ENCODE measurements around the gene CAMTA1.

CAMTA1 gene

DNA sequence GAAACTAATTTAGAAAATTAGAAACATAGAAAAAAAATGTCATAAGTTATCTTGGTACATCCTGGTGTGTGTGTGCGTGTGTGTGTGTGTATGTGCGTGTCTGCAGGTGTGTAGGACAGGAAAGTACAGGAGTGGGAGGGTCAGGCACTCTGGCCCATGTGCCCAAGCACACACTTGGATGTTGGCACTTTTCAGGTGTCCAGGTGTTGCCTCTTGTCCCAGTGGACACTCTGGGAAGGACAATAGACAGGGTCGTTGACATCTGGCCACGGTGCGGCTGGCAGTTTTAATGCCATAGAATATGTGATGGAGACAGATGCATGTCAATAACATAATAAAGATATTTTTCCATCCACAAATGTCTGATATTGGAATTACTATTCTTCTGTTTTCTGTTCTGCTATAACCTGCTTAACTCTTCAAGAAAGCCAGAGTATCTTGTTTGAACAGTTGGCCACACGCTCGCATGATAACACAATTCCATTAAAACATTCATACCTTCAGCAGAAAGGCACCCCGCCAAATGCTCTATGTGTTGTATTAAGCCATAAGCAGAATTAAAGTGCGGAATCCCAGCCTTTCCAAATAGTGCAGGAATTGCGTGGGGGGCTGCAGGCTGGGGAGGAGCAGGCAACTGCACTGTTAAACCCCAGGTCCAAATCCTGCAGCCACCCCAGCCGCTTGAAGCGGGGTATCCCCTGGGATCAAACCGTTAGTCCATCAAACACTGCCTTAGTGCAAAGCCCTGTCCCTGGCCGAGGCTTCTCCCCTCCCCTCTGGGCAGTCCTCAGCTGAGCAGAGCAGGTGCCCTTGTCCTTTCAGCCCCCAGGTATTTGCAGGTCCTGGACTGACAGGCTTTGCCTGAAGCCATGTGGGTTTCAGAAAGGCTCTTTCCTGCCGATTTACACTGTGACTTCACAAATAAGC is 390.0 kb downstream of the CAMTA1 start:
- DNase-seq: no peak

GRCh38 chr1:7177021-7177420 is 391.8 kb downstream of the CAMTA1 start:
- no peak for DNase-seq

DNA sequence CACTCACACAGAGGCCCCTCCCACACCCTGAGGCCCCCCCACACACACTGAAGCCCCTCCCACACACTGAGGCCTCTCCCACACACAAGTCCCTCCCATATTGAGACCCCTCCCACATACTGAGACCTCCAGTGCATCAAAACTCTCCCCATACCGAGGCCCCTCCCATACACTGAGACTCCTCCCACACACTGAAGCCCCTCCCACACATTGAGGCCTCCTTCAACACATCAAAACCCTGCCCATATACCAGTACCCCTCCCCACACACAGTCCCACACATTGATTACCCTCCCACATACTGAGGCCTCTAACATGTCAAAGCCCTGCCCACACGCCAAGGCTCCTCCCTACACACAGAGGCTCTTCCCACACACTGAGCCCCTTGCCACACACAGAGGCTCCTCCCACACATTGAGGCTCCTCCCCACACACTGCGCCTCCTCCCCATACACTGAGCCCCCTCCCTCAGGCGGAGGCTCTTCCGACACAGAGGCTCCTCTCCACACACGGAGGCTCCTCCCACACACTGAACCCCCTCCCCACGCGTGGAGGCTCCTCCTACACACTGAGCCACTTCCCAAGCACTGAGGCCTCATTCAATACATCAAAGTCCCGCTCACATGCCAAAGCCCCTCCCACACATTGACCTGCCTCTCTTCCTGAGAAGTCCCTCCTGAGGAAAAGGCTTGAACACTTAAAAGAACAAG is 392.3 kb downstream of the CAMTA1 start:
- DNase-seq: no peak

DNA sequence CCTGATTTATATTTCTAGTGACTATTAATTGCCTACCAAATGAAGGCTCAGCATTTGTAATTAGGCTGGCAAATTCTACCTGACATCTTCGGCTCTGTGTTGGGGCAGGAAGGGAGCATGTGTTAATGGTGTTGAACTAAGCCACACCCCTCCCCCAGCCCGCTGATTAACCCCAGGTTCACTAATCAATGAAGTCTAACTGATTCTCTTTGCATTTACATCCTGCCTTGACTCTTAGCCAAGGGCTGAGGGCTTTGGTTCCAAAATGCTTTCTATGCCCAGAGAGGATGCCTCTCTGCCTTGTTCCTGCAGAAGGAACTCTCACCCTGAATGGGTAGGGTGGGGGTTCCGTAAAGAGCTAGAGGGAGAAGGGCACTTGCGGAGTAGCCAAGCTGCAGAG is 393.1 kb downstream of the CAMTA1 start:
- no peak for DNase-seq

- DNase-seq: no peak
Observed at GRCh38 chr1:7178741-7179140, 393.5 kb downstream of the CAMTA1 start.

DNA sequence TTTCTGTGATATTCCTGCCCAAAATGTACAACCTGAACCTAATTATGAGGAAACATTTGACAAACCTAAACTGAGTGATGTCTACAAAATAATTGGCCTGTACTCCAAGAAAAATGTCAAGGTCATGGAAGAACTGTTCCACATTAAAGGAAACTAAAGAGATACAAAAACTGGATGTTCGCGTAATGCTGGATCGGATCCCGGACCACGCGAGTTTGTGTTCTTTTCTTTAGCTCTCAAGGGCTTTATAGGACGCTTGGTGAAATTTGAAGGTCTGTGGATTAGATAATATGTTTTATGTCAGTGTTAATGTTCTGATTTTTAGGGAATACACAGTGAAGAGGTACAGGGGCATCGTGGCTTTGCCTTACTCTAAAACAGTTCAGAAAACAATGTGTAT is 400.5 kb downstream of the CAMTA1 start:
- no peak for DNase-seq

DNA sequence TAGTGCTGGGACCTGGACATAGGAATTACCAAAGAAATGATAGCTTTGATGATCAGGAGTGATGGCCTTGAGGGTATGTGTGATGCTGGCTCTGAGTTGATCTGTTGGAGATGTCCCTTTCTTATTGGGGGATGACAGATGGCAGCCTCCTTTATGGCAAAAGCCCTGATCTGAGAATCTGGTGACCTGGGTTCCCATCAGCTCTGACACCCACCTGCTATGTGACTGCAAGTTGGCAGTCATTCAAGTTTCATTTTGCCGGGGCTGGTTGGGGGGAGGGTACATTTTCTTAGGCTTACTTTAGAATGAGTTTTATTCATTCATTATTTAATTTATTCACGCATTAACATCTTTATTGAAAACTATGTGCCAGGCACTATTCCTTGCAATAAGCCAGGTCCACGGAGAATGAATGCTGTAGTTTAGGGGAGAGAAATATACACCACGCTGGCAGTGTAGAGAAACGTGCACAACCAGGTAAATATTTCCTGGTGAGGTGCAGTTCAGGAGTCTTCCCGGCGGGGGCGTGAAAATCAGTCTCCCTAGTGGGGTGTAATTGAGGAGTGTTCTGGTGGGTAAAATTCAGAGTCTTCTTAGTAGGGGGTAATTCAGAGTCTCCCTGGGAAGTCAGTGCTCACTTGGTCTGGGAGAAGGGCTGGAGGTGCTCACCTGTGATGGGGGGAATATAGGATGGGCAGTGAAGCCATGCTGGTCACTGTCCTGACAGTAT is 401.3 kb downstream of the CAMTA1 start:
- no peak for DNase-seq

DNA sequence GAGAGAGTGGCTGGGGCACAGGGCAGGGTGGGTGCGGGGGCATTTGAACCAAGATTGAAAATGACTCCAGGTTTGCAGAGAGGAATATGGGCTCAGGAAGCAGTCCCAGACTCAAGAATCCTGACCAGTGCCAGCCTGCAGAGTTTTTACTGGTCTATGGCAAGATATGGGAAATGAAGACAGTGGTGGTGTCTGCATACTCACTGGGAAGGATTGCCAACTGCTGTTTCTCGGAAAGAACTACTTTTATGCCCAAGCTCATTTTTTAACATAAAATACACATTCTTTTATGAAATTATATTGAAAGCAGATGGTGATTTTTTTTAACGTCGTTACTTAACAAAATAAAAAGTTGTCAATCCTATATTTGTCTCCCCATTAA is 401.8 kb downstream of the CAMTA1 start:
- no peak for DNase-seq

DNA sequence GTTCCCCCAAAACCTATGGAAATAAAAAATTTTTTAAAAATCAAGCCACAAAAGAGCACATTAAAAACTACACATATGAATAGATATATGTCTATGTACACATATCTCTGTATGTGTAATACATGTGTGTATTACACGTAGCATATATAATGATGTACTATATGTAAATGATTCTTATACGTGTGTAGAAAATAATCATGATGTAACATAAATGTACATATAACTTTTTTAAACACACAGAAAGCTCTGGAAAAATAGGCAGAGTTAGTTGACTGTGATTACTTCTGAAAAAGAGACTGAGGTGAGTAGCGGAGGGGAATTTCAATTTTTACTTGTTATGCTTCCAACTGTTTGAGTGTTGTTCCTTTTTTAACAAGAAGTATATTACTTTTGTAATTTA is 405.0 kb downstream of the CAMTA1 start:
- no peak for DNase-seq

DNA sequence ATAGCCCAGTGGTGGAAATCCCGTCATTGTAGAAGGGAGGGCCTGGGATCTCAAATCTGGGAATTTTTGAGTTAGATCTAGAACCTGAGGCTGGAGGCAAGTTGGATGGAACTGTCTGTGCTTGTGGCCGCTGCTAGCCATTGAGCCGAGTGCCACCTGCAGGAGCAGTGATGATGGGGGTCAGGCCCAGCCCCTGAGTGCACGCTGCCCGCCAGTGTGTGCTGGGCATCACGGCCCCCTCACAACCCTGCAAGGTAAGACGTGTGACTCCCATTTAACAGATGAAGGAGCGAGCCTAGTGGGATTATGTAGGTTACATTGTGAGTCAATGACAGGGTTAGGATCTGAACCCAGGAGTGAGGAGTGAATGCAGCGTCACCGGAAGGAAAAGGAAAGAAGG is 407.2 kb downstream of the CAMTA1 start:
- no peak for DNase-seq

- no peak for DNase-seq
Observed at GRCh38 chr1:7196036-7196911, 411.0 kb downstream of the CAMTA1 start.

DNA sequence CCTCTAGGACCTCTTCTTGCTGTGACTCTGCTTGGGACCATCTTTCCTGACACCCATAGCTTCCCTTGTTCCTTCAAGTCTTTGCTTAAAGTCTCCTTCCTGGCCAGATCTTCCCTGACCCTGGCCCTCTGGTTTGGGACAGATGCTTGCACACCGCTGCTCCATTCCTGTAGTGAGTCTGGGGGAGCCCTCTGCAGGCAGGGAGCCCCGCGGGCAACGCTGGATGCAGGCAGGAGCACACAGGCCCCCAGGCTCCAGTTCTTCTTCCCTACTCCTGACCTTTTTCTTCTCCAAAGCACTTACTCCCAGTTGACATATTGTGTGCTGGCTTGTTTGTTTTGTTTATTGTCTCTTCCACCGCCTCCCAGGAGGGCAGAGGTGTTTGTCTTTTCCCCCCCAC is 413.4 kb downstream of the CAMTA1 start:
- no peak for DNase-seq

GRCh38 chr1:7199077-7199779 is 414.0 kb downstream of the CAMTA1 start:
- DNase-seq: no peak

DNA sequence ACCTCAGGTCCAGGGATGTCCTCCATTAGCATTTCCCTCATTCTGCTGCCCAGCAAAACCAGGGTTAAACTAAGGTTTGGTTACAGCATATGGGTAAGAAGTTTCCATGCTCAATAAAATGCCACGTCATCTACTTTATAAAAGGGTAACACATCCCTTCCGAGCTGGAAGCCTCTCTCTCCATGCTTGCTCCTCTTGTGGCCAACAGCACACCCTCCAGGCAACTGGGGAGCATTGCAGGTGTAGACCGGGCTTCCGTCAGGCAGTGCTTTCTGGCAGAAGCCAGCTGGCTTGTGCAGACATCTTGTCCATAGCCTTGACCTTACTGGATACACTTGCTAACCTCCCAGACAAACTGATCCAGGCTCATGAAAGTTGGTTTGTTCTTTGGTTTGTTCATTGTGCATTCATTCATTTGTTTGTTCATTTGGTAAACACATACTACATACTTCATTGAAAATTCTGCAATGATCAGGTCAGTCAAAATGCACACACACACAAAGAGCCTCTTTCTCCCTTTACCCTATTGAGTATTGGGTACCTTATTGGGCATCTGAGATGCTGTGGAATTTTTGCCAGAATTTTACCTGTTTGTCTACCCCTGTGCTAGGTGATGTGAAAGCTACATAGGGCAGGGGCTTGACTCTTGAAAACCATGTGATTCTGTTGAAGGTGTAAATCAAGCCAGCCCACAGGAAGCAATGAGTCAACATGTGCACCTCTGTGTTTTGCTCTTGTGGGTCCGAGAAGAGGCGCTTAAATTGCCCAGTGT is 422.8 kb downstream of the CAMTA1 start:
- DNase-seq: no peak

GRCh38 chr1:7208647-7209180 is 423.5 kb downstream of the CAMTA1 start:
- no peak for DNase-seq

GRCh38 chr1:7209336-7209735 is 424.1 kb downstream of the CAMTA1 start:
- no peak for DNase-seq

DNA sequence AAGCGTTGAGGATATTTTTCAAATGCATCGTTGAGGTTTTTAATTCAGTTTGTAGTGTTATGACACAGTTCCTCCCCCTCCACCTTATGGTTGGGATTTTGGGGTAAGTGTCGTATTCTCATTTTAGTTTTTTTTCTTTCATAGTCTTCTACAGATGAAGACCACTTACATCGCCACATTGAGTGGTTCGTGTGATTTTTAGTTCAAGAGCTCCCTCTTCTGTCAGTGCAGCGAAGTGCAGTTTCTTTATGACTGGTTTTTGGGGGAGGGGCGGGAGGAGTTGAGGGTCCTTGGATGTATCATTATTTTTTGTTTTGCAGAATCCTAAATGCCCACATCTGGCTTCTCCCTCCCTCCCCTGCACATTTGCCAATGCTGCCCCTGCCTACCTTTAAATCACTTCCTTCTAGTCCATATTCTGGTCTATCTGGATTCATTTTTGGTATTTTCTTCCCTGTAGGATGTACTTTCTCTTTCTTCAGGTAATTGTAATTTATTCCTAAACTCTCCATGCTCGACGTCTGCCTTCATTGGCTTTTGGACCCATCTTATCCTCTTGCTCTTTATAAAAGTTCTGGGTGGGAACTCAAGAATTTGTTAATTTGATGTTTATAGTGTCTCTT is 433.1 kb downstream of the CAMTA1 start:
- no peak for DNase-seq

DNA sequence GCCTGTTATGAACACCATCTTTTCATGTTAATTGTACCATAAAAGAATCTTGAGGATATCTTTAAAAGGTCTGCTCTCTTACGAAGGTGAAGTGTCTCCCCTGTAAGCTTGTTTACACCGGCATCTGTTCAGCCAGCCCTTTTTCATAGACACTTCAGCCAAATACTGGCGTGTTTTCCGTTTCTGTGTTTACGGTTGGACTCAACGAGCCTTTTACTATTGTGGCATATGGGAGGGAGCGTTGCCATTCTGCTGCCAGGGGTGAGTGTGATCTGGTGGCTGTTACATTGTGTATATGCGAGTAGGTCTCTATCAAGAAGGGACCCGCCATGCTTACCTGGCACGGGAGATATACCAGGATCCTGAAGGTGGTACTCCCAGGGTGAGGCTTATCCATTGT is 433.8 kb downstream of the CAMTA1 start:
- DNase-seq: no peak

DNA sequence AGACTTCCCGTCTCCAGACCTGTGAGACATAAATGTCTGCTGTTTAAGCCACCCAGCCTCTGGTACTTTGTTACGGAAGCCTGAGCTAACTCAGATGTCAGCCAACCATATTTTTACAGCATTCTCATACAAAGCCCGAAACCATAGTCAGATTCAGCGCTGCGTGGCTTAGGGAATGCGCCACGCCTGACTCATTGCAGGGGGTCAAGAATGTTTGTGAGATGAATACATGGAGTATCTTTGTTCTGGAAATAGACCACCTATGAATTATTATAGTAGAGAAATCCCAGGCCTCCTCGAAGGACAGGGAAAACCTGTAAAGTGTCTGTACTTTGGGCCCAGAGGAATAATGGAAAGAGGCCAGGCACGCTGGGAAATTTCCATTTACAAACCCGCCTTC is 434.8 kb downstream of the CAMTA1 start:
- DNase-seq: no peak

DNA sequence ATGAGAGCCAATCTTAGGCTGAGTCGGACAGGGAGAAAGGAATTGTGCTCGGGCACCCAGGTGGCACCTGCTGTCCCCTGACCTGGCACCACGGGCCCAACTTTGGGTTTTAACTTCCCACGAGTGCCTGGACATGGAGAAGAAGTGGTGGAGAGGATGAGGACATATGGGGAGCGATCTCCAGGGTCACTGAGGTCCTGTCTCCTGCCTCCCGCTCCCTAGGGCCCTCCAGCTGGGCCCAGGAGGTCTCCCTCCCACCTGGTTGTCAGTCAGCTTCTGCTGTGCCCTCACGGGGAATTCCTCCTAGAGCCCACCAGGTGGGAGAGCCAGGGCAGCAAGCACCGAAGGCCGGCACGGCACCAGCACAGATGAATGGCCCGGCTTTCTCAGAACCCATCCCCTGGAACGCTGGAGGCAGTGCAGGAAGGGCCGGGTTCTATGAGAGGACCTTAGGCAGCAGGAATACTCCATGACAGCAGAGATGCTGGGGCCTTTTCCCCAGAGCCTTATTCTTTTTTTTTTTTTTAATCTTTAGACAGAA is 435.5 kb downstream of the CAMTA1 start:
- DNase-seq: no peak
